Astrocyte of the cerebellum (primary cell): ENCODE results near the gene BMP6.

Source experiments
- DNase-seq: peaks from one replicate; pipeline ENCODE4 v3.0.0-alpha.2; 2011; ENCODE audit warnings: low read depth
- H3K4me3 ChIP-seq: 2 replicates; pipeline ENCODE4 v1.5.1; 2011; ENCODE audit warnings: mild to moderate bottlenecking, low read depth, low read length, moderate library complexity
- CTCF ChIP-seq: IDR thresholded peaks from 2 replicates; pipeline ENCODE4 v1.5.1; 2012; ENCODE audit warnings: low read length, low read depth, moderate library complexity, mild to moderate bottlenecking; ENCODE audit errors: missing control alignments
- in situ Hi-C: cut with HindIII; loops from 2 replicates; pipeline ENCODE4 v1.10.0; 2017; ENCODE audit warnings: low sequenced_read_pairs

Gene BMP6

GRCh38 chr6:7737867-7738266, 12.0 kb downstream of the BMP6 start:
- no peak overlapping the region for H3K4me3 ChIP-seq
- DNase-seq: no peak
- TF ChIP-seq CTCF: no peak
- in situ Hi-C loops: no loop called here

DNA sequence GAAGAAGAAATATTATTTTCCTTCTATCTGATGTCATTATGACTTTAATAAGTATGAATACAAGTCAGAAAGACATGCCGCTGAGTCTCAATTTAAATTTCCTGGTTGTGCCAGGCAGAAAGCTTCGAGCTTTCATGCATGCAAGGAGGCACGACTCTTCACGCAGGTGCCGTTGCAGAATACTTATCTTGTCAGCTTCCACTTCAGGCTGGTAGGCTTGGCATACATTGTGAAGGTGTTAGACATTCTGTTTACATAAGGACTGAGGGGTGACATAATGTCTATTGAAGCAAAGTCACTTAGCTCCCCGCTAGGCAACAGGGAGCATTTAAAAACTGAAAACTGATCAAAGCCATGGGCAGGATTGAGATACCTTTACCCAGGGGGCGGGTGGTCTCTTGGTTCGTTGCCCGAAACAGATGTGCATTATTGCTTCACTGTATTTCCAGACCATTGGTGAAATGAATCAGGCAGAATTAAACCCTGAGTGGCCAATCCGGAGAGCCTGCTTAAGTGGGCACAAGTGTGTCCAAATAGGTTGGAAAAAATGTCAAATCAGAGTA, 16.4 kb downstream of the BMP6 start:
- in situ Hi-C loops: no loop called here
- H3K4me3 ChIP-seq: no peak overlapping the region
- no peak for DNase-seq
- TF ChIP-seq CTCF: no peak

DNA sequence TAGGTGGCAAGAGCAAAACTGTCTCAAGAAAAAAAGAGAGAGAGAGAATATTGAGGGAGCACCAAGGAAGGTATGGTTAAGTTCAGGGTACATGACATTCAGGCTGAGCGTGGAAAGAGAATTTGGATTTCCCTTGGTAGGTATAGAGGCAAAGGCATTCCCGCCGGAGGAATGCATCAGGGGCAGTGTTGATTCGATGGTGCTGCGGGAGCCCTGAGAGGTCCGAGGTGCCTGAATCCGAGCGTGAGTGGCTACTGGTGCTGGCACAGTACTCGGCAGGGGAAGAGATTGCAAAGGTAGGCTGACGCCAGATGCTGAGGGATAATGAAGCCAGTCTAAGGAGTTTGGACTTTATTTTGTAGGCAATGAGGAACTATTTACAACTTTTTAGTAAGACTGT, 20.0 kb downstream of the BMP6 start:
- in situ Hi-C loops: no loop called here
- no peak for DNase-seq

GRCh38 chr6:7747016-7747415, 21.1 kb downstream of the BMP6 start:
- in situ Hi-C loops: no loop called here
- no peak overlapping the region for H3K4me3 ChIP-seq
- no peak for TF ChIP-seq CTCF
- DNase-seq: no peak

More for the DNA sequence above, 20.0 kb downstream of the BMP6 start:
- H3K4me3 ChIP-seq: no peak overlapping the region
- TF ChIP-seq CTCF: no peak

- no peak for DNase-seq
- no peak overlapping the region for H3K4me3 ChIP-seq
- in situ Hi-C loops: no loop called here
- no peak for TF ChIP-seq CTCF
These were observed 21.5 kb downstream of the BMP6 start for GRCh38 chr6:7747433-7747832.

DNA sequence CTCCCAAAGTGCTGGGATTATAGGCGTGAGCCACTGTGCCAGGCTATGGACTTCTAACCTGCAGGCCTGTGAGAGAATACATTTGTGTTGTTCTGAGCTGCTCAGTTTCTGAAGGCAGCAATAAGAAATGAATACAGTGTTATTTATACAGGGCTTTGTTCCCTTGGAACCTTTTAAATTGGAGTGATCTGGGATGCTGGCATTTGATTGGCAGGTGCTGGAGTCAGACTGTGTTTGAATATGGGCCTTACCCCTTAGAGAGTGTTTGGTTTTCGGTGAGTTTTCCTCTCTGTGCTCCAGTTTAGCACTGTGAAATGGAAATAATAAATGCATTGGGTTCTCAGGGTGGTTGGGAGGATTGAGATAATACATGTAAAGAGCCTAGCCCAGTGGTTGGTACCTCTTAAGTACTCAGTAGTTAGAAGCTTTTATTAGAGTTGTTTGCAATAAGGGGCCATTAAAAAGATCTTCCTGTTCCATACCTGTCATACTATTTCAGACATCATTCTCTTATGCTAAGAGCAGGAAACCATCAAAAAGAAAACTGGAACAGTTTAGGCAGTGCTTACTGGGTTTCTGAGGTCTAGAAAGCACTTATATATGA, 22.1 kb downstream of the BMP6 start:
- no peak for TF ChIP-seq CTCF
- DNase-seq: no peak
- in situ Hi-C loops: no loop called here
- no peak overlapping the region for H3K4me3 ChIP-seq
